Measurements from ENCODE around the gene MKNK2.

Gene MKNK2

DNA sequence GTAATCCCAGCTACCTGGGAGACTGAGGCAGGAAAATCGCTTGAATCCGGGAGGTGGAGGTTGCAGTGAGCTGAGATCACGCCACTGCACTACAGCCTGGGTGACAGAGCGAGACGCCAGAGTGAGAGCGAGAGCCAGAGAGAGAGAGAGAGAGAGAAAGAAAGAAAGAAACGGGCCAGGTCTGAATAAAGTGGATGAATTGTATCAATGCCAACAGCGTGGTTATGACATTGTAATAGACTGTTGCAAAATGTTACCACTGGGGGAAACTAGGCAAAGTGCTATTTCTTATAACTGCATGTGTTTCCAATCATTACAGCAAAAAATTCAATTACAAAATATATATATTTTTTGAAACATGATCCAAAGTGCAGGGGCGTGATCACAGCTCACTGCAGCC lies 23.7 kb downstream of the MKNK2 start:
- TF ChIP-seq LEF1 (IDR thresholded peaks at IDR 0.05; ENCODE audit: borderline replicate concordance) (no peak), FOXK2 (IDR thresholded peaks at IDR 0.05) (no peak), CTBP1 (IDR thresholded peaks at IDR 0.05; ENCODE audit: borderline replicate concordance) (no peak), FOXA1 (IDR thresholded peaks at IDR 0.05) (no peak), L3MBTL2 (conservative IDR thresholded peaks at IDR 0.05) (no peak), FOXM1 (IDR thresholded peaks at IDR 0.05; ENCODE audit: borderline replicate concordance) (no peak), NFRKB (IDR thresholded peaks at IDR 0.05) (no peak), BHLHE40 (IDR thresholded peaks at IDR 0.05; ENCODE audit: borderline replicate concordance) (no peak), ARNT (IDR thresholded peaks at IDR 0.05) (no peak), SP1 (IDR thresholded peaks at IDR 0.05) (no peak), ZNF384 (IDR thresholded peaks at IDR 0.05) (no peak), ELF4 (IDR thresholded peaks at IDR 0.05) (no peak), HDGF (IDR thresholded peaks at IDR 0.05; ENCODE audit: borderline replicate concordance) (no peak), SUZ12 (IDR thresholded peaks at IDR 0.05) (no peak), TARDBP (IDR thresholded peaks at IDR 0.05) (no peak)
- TF ChIP-seq, protein P1, sequence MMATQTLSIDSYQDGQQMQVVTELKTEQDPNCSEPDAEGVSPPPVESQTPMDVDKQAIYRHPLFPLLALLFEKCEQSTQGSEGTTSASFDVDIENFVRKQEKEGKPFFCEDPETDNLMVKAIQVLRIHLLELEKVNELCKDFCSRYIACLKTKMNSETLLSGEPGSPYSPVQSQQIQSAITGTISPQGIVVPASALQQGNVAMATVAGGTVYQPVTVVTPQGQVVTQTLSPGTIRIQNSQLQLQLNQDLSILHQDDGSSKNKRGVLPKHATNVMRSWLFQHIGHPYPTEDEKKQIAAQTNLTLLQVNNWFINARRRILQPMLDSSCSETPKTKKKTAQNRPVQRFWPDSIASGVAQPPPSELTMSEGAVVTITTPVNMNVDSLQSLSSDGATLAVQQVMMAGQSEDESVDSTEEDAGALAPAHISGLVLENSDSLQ (IDR thresholded peaks at IDR 0.05): no peak
- DNase-seq (ENCODE audit: extremely low spot score): no peak
- CTCF ChIA-PET: interaction anchor here (1.6 kb wide), 1 partner anchor 8 kb away, joined by 4 read pairs; no protein-coding TSS in a partner anchor
- POLR2A ChIA-PET: no interaction called here

DNA sequence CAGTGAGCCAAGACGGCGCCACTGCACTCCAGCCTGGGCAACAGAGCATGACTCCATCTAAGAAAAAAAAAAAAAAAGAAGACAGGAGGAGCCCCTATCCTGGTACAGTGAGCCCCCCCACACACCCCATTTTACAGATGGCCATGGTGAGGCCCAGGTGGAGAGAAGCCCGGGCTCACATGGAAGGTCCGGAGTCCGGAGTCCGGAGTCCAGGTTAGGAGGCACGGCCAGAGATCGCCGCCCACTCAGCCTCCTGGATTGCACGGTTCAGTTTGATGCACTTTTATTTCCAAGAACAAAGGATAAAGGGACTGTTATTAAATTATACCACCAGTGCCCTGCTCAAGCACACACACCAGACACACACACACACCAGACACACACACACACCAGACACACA lies 24.3 kb downstream of the MKNK2 start:
- no peak for DNase-seq (ENCODE audit: extremely low spot score)
- ChIA-PET CTCF (no interaction called here), POLR2A (no interaction called here)
- TF ChIP-seq FOXA1 (IDR thresholded peaks at IDR 0.05): no peak
- no peak for TF ChIP-seq SUZ12 (IDR thresholded peaks at IDR 0.05)
- TF ChIP-seq FOXM1 (IDR thresholded peaks at IDR 0.05; ENCODE audit: borderline replicate concordance): no peak
- TF ChIP-seq, protein P1 (IDR thresholded peaks at IDR 0.05): no peak
- TF ChIP-seq CTBP1 (IDR thresholded peaks at IDR 0.05; ENCODE audit: borderline replicate concordance): no peak
- no peak for TF ChIP-seq FOXK2 (IDR thresholded peaks at IDR 0.05)
- no peak for TF ChIP-seq ARNT (IDR thresholded peaks at IDR 0.05)
- no peak for TF ChIP-seq TARDBP (IDR thresholded peaks at IDR 0.05)
- no peak for TF ChIP-seq L3MBTL2 (conservative IDR thresholded peaks at IDR 0.05)
- no peak for TF ChIP-seq LEF1 (IDR thresholded peaks at IDR 0.05; ENCODE audit: borderline replicate concordance)
- TF ChIP-seq ZNF384 (IDR thresholded peaks at IDR 0.05): no peak
- no peak for TF ChIP-seq ELF4 (IDR thresholded peaks at IDR 0.05)
- no peak for TF ChIP-seq HDGF (IDR thresholded peaks at IDR 0.05; ENCODE audit: borderline replicate concordance)
- no peak for TF ChIP-seq BHLHE40 (IDR thresholded peaks at IDR 0.05; ENCODE audit: borderline replicate concordance)
- TF ChIP-seq NFRKB (IDR thresholded peaks at IDR 0.05): no peak

DNA sequence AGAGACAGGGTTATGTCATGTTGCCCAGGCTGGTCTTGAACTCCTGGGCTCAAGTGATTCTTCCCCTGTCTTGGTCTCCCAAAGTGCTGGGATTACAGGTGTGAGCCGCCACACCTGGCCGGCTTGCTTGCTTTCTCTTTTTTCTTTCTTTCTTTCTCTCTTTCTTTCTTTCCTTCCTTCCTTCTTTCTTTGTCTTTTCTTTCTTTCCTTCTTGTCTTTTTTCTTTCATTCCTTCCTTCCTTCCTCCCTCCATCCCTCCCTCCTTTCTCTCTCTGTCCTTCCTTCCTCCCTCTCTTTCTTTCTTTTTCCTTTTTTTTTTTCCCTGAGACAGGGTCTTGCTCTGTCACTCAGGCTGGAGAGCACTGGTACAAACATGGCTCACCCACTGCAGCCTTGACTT lies 28.8 kb downstream of the MKNK2 start:
- DNase-seq (ENCODE audit: extremely low spot score): no peak
- ChIA-PET CTCF (no interaction called here), POLR2A (no interaction called here)
- TF ChIP-seq L3MBTL2 (conservative IDR thresholded peaks at IDR 0.05) (no peak), BHLHE40 (IDR thresholded peaks at IDR 0.05; ENCODE audit: borderline replicate concordance) (no peak), NFRKB (IDR thresholded peaks at IDR 0.05) (no peak), CTBP1 (IDR thresholded peaks at IDR 0.05; ENCODE audit: borderline replicate concordance) (no peak), FOXA1 (IDR thresholded peaks at IDR 0.05) (no peak), TARDBP (IDR thresholded peaks at IDR 0.05) (no peak), FOXM1 (IDR thresholded peaks at IDR 0.05; ENCODE audit: borderline replicate concordance) (no peak), ARNT (IDR thresholded peaks at IDR 0.05) (no peak), HDGF (IDR thresholded peaks at IDR 0.05; ENCODE audit: borderline replicate concordance) (no peak), LEF1 (IDR thresholded peaks at IDR 0.05; ENCODE audit: borderline replicate concordance) (no peak), FOXK2 (IDR thresholded peaks at IDR 0.05) (no peak), ELF4 (IDR thresholded peaks at IDR 0.05) (no peak), SUZ12 (IDR thresholded peaks at IDR 0.05) (no peak), SP1 (IDR thresholded peaks at IDR 0.05) (no peak), ZNF384 (IDR thresholded peaks at IDR 0.05) (no peak)
- TF ChIP-seq, protein P1 (IDR thresholded peaks at IDR 0.05): no peak

DNA sequence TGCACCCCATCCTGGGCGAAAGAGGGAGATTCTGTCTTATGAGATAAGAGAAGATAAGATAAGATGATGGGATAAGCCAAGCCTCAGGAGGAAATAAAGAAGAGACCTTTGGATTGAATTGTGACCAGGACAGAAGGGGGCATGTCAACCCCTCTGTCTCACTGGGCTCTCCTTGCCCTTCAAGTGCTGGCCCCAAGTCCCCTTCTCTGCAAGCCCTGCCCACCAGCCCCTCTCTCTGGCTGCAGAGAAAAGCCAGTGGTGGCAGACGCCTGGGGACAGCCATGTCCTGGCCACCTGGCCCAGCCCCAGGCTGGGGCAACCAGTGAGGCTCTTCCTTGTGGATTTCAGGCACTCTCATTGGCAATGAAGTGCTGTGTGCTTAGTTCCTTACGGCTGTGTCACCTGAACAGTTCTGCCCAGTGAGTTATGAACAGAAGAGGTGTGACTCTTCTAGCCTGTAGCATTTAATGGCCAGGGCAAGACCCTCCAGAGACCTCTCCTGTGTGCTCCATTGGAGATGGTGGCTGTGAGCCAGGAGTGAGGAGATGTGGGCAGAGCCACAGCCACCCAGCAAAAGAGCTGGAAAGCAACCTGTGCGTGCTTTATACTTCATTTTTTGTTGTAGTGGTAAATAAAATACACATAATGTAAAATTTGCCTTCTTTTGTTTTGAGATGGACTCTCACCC lies 29.4 kb downstream of the MKNK2 start:
- no peak for TF ChIP-seq CTBP1 (IDR thresholded peaks at IDR 0.05; ENCODE audit: borderline replicate concordance)
- no peak for TF ChIP-seq NFRKB (IDR thresholded peaks at IDR 0.05)
- TF ChIP-seq FOXK2 (IDR thresholded peaks at IDR 0.05): no peak
- TF ChIP-seq SUZ12 (IDR thresholded peaks at IDR 0.05): no peak
- TF ChIP-seq ELF4 (IDR thresholded peaks at IDR 0.05): no peak
- no peak for TF ChIP-seq LEF1 (IDR thresholded peaks at IDR 0.05; ENCODE audit: borderline replicate concordance)
- no peak for TF ChIP-seq L3MBTL2 (conservative IDR thresholded peaks at IDR 0.05)
- no peak for TF ChIP-seq TARDBP (IDR thresholded peaks at IDR 0.05)
- TF ChIP-seq SP1 (IDR thresholded peaks at IDR 0.05): no peak
- TF ChIP-seq, protein P1 (IDR thresholded peaks at IDR 0.05): no peak
- no peak for TF ChIP-seq FOXA1 (IDR thresholded peaks at IDR 0.05)
- no peak for TF ChIP-seq FOXM1 (IDR thresholded peaks at IDR 0.05; ENCODE audit: borderline replicate concordance)
- TF ChIP-seq ZNF384 (IDR thresholded peaks at IDR 0.05): no peak
- CTCF ChIA-PET: no interaction called here
- no peak for DNase-seq (ENCODE audit: extremely low spot score)
- POLR2A ChIA-PET: no interaction called here

DNA sequence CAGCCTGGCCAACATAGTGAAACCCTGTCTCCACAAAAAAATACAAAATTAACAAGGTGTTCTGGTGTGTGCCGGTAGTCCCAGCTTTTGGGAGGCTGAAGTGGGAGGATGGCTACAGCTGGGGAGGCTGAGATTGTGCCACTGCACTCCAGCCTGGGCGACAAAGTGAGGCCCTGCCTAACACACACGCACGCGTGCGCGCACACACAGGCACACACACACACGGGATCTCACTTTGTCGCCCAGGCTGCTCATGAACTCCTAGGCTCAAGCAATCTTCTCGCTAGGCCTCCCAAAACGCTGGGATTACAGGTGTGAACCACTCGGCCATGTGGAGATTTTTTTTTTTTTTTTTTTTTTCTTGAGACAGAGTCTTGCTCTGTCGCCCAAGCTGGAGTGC lies 32.3 kb downstream of the MKNK2 start:
- ChIA-PET CTCF (interaction anchor here (1.8 kb wide), 1 partner anchor 11 kb away, joined by 6 read pairs; no protein-coding TSS in a partner anchor), POLR2A (no interaction called here)
- TF ChIP-seq SP1 (IDR thresholded peaks at IDR 0.05) (no peak), TARDBP (IDR thresholded peaks at IDR 0.05) (no peak), FOXA1 (IDR thresholded peaks at IDR 0.05) (no peak), LEF1 (IDR thresholded peaks at IDR 0.05; ENCODE audit: borderline replicate concordance) (no peak), NFRKB (IDR thresholded peaks at IDR 0.05) (no peak), FOXM1 (IDR thresholded peaks at IDR 0.05; ENCODE audit: borderline replicate concordance) (no peak), ELF4 (IDR thresholded peaks at IDR 0.05) (no peak), FOXK2 (IDR thresholded peaks at IDR 0.05) (no peak), ZNF384 (IDR thresholded peaks at IDR 0.05) (no peak), L3MBTL2 (conservative IDR thresholded peaks at IDR 0.05) (no peak), BHLHE40 (IDR thresholded peaks at IDR 0.05; ENCODE audit: borderline replicate concordance) (no peak), HDGF (IDR thresholded peaks at IDR 0.05; ENCODE audit: borderline replicate concordance) (no peak), ARNT (IDR thresholded peaks at IDR 0.05) (no peak), SUZ12 (IDR thresholded peaks at IDR 0.05) (no peak)
- TF ChIP-seq, protein P1 (IDR thresholded peaks at IDR 0.05): no peak
- no peak for DNase-seq (ENCODE audit: extremely low spot score)
